Adrenal gland (tissue), 5 donors: Measurements from ENCODE around the gene MCU.

ENCODE experiments used
- CTCF ChIP-seq, 6 experiments: fragments of 450-650 bp in 4 of 6; fragments of 200-600 bp in 2 of 6; sonication (generic) in 1 of 6; IDR thresholded peaks; 1 replicate in 5 of 6; 2 replicates in 1 of 6; pipeline versions ENCODE4 v1.5.1 to v1.8.0; 2016 to 2021; ENCODE audit warnings: antibody characterized with exemption in 6 of 6, mild to moderate bottlenecking in 2 of 6, moderate library complexity in 1 of 6
- POLR2A ChIP-seq, 2 donors: fragments of 450-650 bp; IDR thresholded peaks; one replicate each; pipeline ENCODE4 v1.6.1; 2017; ENCODE audit warnings: antibody characterized with exemption in 2 of 2, mild to moderate bottlenecking in 2 of 2, moderate library complexity in 1 of 2
- donor health status: DM: no; HTN: no; CAD: no.

GRCh38 chr10:72928798-72929197, 236.9 kb downstream of the MCU start:
- TF ChIP-seq CTCF (IDR thresholded peaks at IDR 0.05) (no peak), POLR2A (IDR thresholded peaks at IDR 0.05) (no peak)
